ENCODE data around the gene LSS.
"Not testable (repeated sequence)": the region's sequence is repeated elsewhere in the genome, so short reads cannot be mapped to it uniquely, and the experiment has no call there.

The LSS gene

DNA sequence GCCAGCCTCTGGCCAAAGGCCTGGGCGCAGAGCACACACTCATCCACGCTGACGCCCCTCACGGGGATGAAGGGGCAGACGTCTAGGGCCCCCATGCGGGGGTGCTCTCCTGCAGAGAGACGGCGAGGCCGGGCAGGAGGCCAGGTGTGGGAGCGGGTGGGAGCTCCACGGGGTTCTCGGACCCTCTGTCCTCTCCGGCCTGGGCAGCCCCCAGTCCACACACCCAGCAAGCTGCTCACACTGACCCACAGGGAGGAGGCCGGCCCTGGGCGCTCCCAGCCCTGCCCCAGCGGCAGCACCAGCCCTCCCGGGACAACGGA, 75.7 kb downstream of the LSS start:
- no peak for DNase-seq (ENCODE audit: low spot score)

DNA sequence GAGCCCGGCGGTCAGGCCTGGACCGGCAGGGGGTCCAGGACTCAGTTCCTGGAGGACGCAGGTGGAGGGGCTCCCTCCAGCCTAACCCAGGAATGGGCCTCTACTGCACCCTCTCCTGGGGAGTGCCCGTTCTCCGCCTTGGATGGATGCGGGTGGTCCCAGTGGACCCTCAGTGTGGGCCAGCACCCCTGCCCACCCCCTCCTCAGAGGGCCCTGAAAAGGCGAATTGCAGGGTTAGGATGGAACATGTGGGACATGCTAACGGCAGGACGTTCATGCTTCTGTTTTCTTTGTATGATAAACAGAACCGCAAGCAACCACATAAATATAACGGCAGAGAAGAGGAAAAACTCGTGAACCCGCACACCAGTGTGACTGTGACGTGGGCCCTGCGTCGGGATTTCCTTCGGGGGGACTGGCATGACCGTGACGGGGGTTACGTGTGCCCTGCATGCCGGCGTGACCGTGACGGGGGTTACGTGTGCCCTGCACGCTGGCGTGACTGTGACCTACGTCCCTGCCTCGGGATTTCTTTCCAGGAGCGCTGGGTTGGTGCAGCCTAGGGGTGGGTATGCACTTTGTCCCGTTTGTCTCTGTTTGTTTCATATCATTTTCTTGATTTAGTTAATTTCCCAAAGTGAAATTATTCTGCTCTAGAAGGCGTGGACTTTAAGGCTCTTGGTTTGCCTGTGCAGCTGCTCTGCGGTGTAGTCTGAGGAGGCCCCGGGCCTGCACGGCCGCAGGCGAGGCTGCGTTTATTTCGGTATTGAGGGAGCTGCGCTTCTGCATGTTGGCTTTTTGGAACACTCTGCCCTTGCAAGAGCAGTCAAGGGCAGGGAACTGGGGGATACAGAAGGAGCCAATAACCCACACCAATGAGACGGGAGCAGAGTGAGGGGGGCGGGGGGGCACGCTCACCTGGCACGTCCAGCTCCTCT, 76.3 kb downstream of the LSS start:
- DNase-seq (ENCODE audit: low spot score) = peak; percentile 42

DNA sequence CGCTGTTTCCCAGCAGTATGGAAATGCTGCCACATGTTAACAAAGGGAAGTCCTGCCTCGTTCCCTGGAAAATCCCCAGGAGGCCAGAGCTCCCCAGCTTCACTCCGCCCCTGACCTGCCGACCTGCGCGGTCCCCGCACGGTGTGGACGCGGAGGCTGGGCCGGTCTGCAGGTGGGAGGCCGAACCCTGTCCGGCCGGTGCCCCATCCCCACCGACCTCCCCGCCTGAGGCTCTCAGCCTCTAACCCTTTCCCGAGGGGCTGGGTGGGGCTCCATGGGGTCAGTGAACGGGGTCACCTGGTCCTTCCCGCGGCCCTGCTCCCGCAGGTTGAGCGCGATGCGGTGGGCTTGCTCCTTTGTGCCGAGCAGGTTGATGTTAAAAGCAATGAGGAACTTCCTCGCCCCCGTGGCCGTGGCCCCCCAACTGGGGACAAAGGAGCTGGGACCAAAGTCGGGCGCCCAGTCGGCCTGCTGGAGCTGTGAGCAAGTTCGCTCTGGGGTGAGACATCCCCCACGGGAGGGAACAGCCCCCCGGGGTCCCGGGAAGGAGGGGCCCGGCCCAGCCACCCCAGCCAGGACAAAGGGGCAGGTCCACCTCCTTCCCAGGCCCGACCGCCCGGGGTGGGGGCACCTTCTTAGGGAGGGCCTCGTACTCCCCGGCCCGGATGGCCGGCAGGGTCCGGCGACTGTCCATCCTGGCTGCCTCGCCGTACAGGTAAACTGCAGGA, 77.1 kb downstream of the LSS start:
- DNase-seq (ENCODE audit: low spot score) = no peak

DNA sequence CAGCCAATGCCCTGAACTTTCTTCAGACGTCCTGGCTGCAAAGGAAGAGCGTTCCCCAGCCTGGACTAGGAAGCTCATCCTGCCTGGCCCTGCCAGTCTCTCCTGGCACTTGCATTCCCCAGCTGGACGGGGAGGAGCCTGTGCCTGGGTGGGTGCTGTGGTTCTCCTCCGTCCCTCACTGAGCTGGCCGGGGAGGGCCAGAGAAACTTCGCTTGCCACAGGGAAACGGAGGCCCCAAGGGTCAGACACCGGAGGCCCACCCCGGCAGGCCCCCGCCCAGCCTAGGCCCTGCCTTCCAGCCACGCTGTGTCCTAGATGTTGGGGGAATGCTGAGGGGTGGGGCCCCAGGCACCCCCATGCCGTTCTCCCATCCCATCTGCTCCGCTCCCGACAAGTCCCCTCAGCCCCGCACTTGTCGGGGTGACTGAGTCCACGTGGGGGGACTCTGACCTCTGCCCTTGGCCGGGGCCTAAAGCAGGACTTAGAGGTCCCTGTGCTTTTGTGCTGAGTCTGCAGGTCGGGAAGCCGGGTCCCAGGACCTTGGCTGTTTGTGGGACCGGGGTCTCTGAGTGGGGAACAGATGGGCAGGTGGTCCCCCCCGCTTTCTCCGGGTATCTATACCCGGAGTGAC, 78.0 kb downstream of the LSS start:
- no peak for DNase-seq (ENCODE audit: low spot score)

DNA sequence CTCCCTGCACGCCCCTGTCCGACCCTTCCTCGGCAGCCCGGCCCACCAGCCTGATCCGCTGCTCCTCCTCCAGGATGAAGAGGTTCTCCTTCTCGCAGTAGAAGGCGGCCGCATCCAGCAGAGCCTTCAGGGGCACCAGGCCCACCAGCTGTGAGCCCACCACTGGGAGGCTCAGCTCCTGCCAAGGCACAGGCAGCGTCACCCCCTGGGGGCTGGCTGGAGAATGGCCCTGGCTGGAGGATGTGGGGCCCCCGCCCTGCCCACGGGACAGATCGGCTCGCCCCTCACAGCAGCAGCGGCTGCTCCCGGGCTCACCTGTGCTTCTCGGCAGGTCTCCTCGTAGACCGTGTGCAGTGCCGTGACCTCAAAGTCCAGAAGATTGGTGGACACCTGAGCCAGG, 78.5 kb downstream of the LSS start:
- no peak for DNase-seq (ENCODE audit: low spot score)

DNA sequence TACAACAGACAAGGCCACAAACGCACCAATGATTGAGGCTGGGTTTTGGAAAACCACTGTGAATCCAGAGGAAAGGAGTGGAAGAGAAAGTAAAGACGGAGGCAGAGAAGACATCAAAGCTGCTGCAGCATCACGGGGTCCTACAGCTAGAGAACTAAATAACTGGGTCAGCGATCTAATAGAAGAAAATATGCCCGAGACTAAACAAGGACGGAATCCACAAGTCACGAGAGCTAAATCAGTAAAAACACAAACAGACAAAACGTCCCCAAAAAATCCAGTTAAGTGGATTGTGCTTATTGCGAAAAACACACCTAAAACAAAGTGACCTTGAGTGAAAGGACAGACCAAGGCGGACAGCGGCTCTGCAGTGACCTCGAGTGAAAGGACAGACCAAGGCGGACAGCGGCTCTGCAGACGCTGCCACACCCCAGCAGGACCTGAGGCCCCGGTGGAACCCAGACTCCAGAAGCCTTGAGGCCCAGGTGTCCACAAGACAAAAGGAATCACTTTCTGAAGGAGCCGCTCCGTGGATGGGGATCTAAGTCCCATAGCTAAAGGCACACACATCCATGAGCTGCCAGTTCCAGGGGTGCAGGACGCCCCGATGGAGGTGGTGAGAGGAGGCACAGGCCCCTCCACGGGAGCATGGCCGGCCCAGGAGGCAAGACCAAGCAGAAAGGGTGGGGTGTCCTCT, 79.2 kb downstream of the LSS start:
- no peak for DNase-seq (ENCODE audit: low spot score)

DNA sequence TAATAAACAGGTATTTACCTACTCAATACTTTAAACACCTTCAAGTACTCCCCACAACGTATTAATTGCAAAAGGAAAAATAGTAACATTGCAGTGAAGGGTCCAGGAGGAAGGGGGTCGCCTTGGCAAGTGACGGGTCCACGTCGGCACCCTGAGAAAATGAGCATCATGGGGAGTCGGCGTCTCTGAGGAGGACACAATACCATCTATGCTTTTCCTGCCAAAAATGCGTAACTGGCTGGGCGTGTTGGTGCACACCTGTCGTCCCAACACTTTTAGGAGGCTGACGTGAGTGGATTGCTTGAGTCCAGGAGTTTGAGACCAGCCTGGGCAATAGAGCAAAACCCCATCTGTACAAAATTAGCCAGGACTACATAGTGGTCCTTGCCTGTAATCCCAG, 80.5 kb downstream of the LSS start:
- DNase-seq (ENCODE audit: low spot score) = no peak

DNA sequence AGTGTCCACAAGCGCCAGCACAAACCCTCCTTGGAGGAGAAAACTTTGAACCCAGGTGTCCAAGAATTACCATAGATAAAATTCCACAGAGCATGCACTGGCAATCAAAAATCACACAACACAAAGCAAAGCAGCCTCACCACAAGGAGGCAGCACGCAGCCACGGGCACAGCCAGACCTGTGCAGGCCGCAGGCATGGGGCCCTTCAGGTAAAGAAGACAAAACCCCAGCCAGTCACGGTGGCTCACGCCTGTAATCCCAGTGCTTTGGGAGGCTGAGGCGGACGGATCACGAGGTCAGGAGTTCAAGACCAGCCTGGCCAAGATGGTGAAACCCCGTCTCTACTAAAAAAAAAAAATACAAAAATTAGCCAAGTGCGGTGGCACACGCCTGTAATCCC, 81.1 kb downstream of the LSS start:
- not testable (repeated sequence) for DNase-seq (ENCODE audit: low spot score)

DNA sequence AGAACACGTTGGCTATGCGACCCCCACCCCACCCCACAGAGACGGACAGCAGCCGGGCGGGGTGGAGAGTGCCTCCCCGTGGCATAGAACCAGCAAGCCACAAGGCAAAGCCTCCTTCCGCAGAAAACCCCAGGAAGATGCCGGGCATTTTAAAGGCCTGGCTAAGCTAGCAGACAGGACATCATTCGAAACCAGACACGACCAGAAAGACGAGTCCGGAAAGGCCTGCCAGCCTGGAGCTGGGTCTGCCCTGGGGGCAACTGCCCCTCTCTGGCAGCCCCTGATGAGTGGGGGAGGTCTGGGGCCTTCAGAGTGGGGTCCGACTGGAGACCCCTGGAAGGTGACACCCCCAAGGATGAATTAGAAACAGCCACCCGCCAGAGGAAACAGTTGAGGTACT, 81.7 kb downstream of the LSS start:
- no peak for DNase-seq (ENCODE audit: low spot score)

DNA sequence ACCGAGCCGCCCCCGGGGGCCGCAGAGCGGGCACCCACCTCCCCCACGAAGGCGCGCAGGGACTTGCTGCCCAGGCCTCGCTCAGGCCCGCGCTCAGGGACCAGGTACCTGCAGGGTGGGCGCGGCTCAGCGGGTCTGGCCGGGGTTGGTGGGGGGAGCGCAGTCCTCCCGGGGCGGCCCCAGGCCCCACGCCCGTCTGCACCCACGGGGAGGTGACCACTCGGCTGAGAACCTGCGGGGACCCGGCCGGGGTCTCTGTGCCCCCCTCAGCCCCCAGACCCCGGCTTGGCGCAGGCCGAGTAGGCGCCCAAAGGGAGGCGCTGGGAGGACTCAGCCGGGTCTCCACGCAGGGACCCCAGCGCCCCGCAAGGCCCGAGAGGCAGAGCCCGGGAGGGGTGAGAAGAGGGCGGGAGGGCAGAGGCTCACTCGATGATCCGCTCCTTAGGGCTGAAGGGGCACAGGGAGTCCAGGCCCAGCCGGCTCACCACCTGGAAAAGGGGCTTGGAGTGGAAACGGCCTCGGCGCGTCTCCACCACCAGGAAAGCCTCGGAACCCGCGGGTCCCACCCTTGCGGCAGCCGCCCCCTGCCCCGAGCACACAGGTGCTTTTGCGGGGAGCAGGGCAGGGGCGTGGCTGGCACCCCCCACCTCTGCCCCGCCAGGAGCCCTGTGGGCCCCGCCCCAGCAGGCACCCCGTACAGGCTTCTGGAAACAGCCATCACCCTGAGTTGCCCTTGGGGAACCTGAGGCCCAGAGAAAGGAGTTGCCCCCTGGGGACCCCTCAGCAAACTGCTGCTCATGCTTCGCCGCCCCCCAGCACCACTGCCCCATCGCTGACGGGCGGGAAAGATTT, 82.5 kb downstream of the LSS start:
- no peak for DNase-seq (ENCODE audit: low spot score)

DNA sequence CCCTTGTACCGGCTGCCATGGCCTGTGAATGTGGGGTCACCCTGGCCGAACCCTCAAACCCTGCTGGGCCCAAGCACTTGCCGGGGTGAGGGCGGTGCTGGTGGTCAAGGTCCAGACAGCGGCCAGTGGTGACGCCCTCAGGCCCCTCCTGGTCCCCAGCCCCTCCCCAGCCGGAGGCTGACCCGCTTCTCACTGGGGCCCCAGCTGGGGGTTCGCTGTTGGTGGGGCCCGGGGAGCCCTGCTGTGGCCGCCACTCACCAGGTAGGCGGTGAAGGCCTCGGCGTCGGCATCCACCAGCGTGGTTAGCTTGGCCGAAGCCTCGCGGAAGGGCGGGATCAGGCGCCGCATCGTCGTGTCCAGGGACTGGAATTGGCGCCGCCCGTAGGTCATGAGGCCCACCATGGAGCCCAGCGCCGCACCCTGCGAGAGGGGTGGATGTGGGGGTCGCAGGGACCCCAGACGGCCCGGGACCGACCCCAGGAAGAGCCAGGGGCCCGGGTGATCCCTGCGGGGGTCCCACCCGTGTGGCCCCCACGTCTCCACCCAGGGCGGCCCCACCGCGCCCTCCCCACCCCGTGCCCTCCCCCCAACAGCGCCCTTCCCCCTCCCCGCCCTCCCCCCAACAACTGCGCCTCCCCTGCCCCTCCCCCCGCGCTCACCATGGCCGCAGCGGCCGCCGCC, 83.3 kb downstream of the LSS start:
- no peak for DNase-seq (ENCODE audit: low spot score)

DNA sequence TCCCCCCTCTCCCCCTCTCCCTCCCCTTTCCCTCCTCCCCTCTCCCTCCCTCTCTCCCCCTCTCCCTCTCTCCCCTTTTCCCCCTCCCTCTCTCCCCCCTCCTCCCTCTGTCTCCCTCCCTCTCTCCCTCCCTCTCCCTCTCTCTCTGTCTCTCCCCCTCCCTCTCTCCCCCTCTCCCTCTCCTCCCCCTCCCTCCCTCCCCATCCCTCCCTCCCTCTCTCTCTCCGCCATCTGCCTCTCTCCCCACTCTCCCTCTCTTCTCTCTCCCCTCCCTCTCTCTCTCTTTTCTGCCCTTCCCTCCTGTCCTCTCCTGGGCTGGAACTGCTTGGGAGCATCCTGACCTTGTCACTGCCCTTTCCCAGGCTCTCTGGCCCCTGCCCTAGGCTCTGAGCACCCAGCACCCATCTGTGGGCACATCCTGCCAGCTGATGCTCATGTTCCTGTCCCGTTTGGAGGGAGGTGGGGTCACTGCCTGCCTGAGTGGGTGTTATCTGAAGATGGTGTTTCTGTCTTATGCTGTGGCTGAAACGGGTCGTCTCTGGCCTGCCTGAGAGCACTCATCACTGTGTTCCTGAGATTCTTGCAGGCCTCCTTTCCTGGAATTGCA, 84.0 kb downstream of the LSS start:
- no peak for DNase-seq (ENCODE audit: low spot score)

DNA sequence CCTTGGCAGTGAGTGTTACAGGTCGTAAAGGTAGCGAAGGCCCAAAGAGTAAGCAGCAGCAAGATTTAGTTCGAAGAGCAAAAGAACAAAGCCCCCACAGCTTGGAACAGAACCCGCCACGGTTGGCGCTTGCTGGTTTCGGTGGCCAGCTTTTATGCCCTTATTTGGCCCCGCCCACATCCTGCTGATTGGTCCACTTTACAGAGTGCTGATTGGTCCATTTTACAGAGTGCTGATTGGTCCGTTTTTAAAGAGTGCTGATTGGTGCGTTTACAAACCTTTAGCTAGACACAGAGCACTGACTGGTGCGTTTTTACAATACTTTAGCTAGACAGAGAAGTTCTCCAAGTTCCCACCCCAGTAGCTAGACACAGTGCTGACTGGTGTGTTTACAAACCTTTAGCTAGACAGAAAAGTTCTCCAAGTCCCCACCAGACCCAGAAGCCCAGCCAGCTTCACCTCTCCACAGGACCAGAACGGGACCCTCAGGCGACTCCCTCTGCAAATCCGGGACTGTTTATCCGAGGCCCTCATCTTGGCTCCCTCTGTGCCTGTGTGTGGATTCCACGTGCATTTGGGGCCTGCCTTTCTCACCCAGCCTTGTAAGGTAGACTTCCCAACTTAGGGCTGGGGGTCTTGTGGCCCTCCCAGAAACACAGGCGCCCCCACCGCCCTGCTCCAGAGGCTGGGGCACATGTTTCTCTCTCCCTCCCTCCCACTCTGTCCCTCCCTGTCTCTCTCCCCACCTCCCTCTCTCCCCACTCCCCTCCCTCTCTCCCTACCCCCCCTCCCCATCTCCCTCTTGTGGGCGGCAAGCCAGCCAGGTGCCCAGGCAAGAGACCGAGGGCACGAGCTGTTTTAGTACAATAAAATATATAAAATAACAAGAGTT, 85.7 kb downstream of the LSS start:
- no peak for DNase-seq (ENCODE audit: low spot score)

DNA sequence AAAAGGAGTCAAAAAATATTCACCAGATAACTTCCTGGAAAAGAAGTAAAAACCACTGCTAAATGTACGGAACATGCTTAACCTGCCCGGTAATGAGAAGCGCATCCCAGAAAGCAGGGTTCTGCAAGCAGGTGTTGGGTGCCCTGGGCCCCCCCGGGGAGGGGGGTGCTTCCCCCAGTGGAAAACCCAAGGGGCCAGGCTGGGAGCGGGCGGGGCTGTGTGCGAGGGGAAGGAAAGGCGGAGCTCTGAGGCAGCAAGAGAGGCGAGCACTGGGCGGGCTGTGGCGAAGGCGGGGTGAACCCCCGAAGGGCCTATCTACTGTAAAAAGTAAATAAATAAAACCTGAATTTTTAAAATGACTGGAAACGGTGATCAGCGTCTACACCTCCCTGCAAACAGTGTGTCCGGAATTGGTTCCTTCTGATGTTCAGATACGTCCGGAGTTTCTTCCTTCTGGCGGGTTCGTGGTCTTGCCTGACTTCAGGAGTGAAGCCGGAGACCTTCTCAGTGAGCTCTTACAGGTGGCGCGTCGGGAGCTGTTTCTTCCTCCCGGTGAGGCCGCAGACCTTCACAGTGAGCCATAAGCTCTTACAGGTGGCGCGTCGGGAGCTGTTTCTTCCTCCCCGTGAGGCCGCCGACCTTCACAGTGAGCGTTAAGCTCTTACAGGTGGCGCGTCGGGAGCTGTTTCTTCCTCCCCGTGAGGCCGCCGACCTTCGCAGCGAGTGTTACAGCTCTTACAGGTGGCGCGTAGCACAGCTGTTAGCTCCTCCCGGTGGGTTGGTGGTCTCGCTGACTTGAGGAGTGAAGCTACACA, 86.6 kb downstream of the LSS start:
- no peak for DNase-seq (ENCODE audit: low spot score)

DNA sequence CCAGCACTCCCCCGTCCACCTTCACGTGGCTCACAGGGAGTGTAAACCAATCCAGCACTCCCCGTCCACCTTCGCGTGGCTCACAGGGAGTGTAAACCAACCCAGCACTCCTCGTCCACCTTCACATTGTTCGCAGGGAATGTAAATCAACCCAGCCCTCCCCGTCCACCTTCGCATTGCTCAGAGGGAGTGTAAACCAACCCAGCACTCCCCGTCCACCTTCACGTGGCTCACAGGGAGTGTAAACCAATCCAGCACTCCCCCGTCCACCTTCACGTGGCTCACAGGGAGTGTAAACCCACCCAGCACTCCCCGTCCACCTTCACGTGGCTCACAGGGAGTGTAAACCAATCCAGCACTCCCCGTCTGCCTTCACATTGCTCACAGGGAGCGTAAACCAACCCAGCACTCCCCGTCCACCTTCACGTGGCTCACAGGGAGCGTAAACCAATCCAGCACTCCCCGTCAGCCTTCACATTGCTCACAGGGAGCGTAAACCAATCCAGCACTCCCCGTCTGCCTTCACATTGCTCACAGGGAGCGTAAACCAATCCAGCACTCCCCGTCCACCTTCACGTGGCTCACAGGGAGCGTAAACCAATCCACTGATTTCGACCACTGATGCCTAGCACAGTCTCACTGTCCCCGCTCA, 88.1 kb downstream of the LSS start:
- DNase-seq (ENCODE audit: low spot score) = not testable (repeated sequence)

DNA sequence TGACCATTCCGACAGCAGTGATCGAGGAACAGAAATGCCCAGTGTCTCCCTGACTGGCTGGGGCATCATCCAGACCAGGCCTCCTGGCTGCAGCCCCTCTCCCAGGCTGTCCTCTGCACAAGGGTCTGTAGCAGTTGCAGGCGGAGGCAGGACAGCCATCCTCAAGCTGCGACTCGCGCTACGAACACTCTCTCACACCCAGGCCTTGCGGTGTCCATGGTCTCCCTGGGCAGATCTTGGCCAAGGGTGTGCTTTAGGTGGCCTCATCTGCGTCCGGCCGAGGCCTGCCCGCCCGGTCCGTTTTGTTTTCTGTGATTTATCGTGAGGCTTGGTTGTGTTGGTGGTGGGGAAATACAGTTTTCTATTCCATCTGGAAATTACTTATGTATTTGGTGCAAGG, 88.9 kb downstream of the LSS start:
- DNase-seq (ENCODE audit: low spot score) = no peak

DNA sequence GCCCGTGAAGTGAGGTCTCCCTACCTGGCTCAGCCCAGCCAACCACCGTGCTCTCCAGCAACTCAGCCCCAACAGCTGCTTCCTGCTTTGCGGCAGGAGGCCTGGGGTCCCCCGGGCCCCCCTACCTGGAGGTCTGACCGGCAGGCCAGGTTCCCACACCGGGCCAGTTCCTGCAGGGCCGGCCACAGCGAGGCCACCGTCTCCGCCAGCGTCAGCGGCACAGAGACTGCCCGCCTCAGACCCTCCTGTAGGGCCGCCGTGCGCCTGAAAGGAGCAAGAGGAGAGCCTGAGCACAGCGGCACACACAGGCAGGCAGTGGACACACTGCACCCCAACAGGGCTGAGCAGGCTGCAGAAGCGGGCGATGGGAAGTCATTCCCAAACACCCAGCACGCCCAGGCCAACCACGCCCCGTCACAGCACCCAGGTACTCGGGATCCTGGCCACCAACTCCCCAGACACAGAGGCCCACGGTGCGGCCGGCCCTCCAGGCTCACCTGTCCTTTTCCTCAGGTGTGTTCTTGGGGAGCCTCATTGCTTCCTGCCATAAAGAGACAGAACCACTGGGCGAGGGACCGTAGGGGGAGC, 90.1 kb downstream of the LSS start:
- no peak for DNase-seq (ENCODE audit: low spot score)
